H1 (cell line): Measurements from ENCODE around the gene PLCB2. TPM values are rescaled to one million over a fixed set of nuclear protein-coding genes. Genes with fewer than 3 reads are reported as not detected.

ENCODE experiments used
- CTCF ChIA-PET: fragments of 300-600 bp; sonication (Branson Sonifier 250); formaldehyde crosslinking; loops from one replicate; lab custom pipeline; 2021; ENCODE audit not compliant: partially characterized antibody; lab: Charles Lee
- POLR2A ChIA-PET: fragments of 300-600 bp; sonication (Branson Sonifier 250); formaldehyde crosslinking; loops from one replicate; lab custom pipeline; 2021; ENCODE audit warnings: inconsistent platforms; ENCODE audit not compliant: partially characterized antibody; lab: Charles Lee
- DNase-seq, 2 experiments: peaks; one replicate each; pipeline versions ENCODE4 v3.0.0 to v3.0.0-alpha.2; 2010 to 2022; ENCODE audit warnings: low spot score in 2 of 2, low read depth in 1 of 2, mixed read lengths in 1 of 2
- FAIRE-seq: peaks from 2 replicates; lab custom pipeline; 2011; peaks lifted over from hg19 to GRCh38; lab: Jason Lieb, UNC
- H2AFZ ChIP-seq: 2 replicates; pipeline ENCODE4 v1.8.1; 2012; ENCODE audit warnings: low read length, inconsistent platforms
- H2AK5ac ChIP-seq: 2 replicates; pipeline ENCODE4 v1.6.1; 2013; ENCODE audit warnings: low read depth, low read length
- H2BK120ac ChIP-seq: replicated peaks from 2 replicates; pipeline ENCODE3; 2013; ENCODE audit warnings: low read depth, low read length, inconsistent platforms
- H2BK12ac ChIP-seq: 2 replicates; pipeline ENCODE4 v1.6.1; 2013; ENCODE audit warnings: low read depth, low read length
- H2BK15ac ChIP-seq: 2 replicates; pipeline ENCODE4 v1.6.1; 2013; ENCODE audit warnings: low read length
- H2BK20ac ChIP-seq: 2 replicates; pipeline ENCODE4 v1.6.1; 2013; ENCODE audit warnings: low read length
- H2BK5ac ChIP-seq: 2 replicates; pipeline ENCODE4 v1.6.1; 2013; ENCODE audit warnings: low read depth, low read length
- H3K14ac ChIP-seq: 2 replicates; pipeline ENCODE4 v1.6.1; 2013; ENCODE audit warnings: inconsistent platforms; ENCODE audit not compliant: insufficient read length
- H3K18ac ChIP-seq: 2 replicates; pipeline ENCODE4 v1.6.1; 2013; ENCODE audit warnings: low read length; ENCODE audit errors: extremely low read depth
- H3K23ac ChIP-seq: 2 replicates; pipeline ENCODE4 v1.6.1; 2013; ENCODE audit warnings: inconsistent platforms; ENCODE audit not compliant: insufficient read length
- H3K23me2 ChIP-seq: 2 replicates; pipeline ENCODE4 v1.6.1; 2013; ENCODE audit warnings: low read depth, low read length
- H3K27ac ChIP-seq: 2 replicates; pipeline ENCODE4 v1.6.1; 2011; ENCODE audit warnings: low read depth, low read length, inconsistent platforms
- H3K27me3 ChIP-seq, 4 experiments: replicated peaks in 1 of 4; 1 replicate in 1 of 4; 2 replicates in 3 of 4; pipeline versions ENCODE4 v1.6.1 to v1.8.1; 2011 to 2013; ENCODE audit warnings: low read length in 3 of 4, mild to moderate bottlenecking in 3 of 4, inconsistent platforms in 2 of 4, mixed read lengths in 2 of 4, moderate library complexity in 1 of 4; ENCODE audit not compliant: control insufficient read depth in 3 of 4, insufficient read depth in 3 of 4; ENCODE audit errors: extremely low read depth in 1 of 4
- H3K36me3 ChIP-seq, 4 experiments: 2 replicates each; pipeline versions ENCODE4 v1.6.1 to v1.8.1; 2011 to 2013; ENCODE audit warnings: mild to moderate bottlenecking in 4 of 4, low read length in 3 of 4, moderate library complexity in 2 of 4, control low read depth in 1 of 4, inconsistent platforms in 1 of 4; ENCODE audit not compliant: insufficient read depth in 4 of 4, control insufficient read depth in 2 of 4
- H3K4ac ChIP-seq: replicated peaks from 2 replicates; pipeline ENCODE3; 2013; ENCODE audit warnings: low read length, low read depth, mixed read lengths, inconsistent platforms; ENCODE audit not compliant: insufficient read length
- H3K4me1 ChIP-seq, 4 experiments: replicated peaks in 1 of 4; 1 replicate in 1 of 4; 2 replicates in 3 of 4; pipeline versions ENCODE4 v1.6.1 to v1.8.1; 2011 to 2013; ENCODE audit warnings: low read length in 3 of 4, inconsistent platforms in 2 of 4, mixed read lengths in 1 of 4; ENCODE audit not compliant: insufficient read depth in 4 of 4, control insufficient read depth in 3 of 4
- H3K4me2 ChIP-seq, 2 experiments: 2 replicates each; pipeline versions ENCODE4 v1.6.1 to v1.8.1; 2011 to 2013; ENCODE audit warnings: low read depth in 2 of 2, low read length in 2 of 2, control low read depth in 1 of 2, inconsistent platforms in 1 of 2, mild to moderate bottlenecking in 1 of 2; ENCODE audit not compliant: insufficient read depth in 1 of 2
- H3K4me3 ChIP-seq, 4 experiments: fragments of 200-600, 300-600 bp in 1 of 4; sonication (generic), shearing (Covaris generic), sonication (Bioruptor Twin) in 1 of 4; 2 replicates each; pipeline versions ENCODE4 v1.5.1 to v1.8.1; 2011 to 2016; ENCODE audit warnings: low read length in 4 of 4, low read depth in 3 of 4, control low read depth in 2 of 4, inconsistent platforms in 2 of 4, mild to moderate bottlenecking in 2 of 4, mixed read lengths in 1 of 4, moderate library complexity in 1 of 4; ENCODE audit not compliant: insufficient read depth in 2 of 4; ENCODE audit errors: extremely low read depth in 1 of 4
- H3K56ac ChIP-seq: replicated peaks from 2 replicates; pipeline ENCODE3; 2013; ENCODE audit warnings: low read depth, mild to moderate bottlenecking, mixed read lengths, low read length, inconsistent platforms; ENCODE audit not compliant: insufficient read length
- H3K79me1 ChIP-seq: 2 replicates; pipeline ENCODE4 v1.6.1; 2013; ENCODE audit warnings: low read depth, low read length, control low read depth
- H3K79me2 ChIP-seq, 2 experiments: 2 replicates each; pipeline versions ENCODE4 v1.6.1 to v1.8.1; 2012 to 2013; ENCODE audit warnings: low read length in 2 of 2, mild to moderate bottlenecking in 2 of 2, inconsistent platforms in 1 of 2; ENCODE audit not compliant: insufficient read depth in 2 of 2, control insufficient read depth in 1 of 2
- H3K9ac ChIP-seq, 4 experiments: replicated peaks in 1 of 4; 1 replicate in 1 of 4; 2 replicates in 3 of 4; pipeline versions ENCODE4 v1.6.1 to v1.8.1; 2011 to 2013; ENCODE audit warnings: low read depth in 3 of 4, low read length in 3 of 4, control low read depth in 2 of 4, mild to moderate bottlenecking in 2 of 4, moderate library complexity in 2 of 4, inconsistent platforms in 1 of 4; ENCODE audit errors: extremely low read depth in 1 of 4
- H3K9me3 ChIP-seq, 2 experiments: 2 replicates each; pipeline versions ENCODE4 v1.6.1 to v1.8.1; 2012 to 2013; ENCODE audit warnings: mild to moderate bottlenecking in 2 of 2, moderate library complexity in 2 of 2, control low read depth in 1 of 2, inconsistent platforms in 1 of 2, low read depth in 1 of 2, low read length in 1 of 2, mixed read lengths in 1 of 2; ENCODE audit not compliant: insufficient read depth in 2 of 2
- H4K20me1 ChIP-seq, 2 experiments: replicated peaks in 1 of 2; 2 replicates each; pipeline versions ENCODE3 to v1.8.1; 2011 to 2013; ENCODE audit warnings: inconsistent platforms in 2 of 2, low read length in 2 of 2, mild to moderate bottlenecking in 1 of 2; ENCODE audit not compliant: insufficient read depth in 2 of 2, control insufficient read depth in 1 of 2
- H4K5ac ChIP-seq: 2 replicates; pipeline ENCODE4 v1.6.1; 2013; ENCODE audit warnings: low read length, low read depth, mixed read lengths, inconsistent platforms; ENCODE audit not compliant: insufficient read length
- H4K8ac ChIP-seq: 2 replicates; pipeline ENCODE4 v1.8.0; 2013; ENCODE audit warnings: mild to moderate bottlenecking, moderate library complexity, low read length, inconsistent platforms; ENCODE audit not compliant: insufficient read depth; ENCODE audit errors: extremely low read depth
- H4K91ac ChIP-seq: replicated peaks from 2 replicates; pipeline ENCODE3; 2013; ENCODE audit warnings: low read length, mixed read lengths, inconsistent platforms; ENCODE audit not compliant: insufficient read length
- HDAC6 ChIP-seq: IDR thresholded peaks from one replicate; pipeline ENCODE4 v1.7.1; 2012; ENCODE audit warnings: low read depth, mild to moderate bottlenecking, inconsistent platforms, low read length, moderate library complexity
- TBP ChIP-seq: IDR thresholded peaks from 2 replicates; pipeline ENCODE4 v1.6.1; 2011; ENCODE audit warnings: low read depth, low read length, improper control_type of control experiment
- WGBS, 2 experiments: shearing (Covaris generic) in 1 of 2; methylation state at CpG; one replicate each; pipeline versions ENCODE4 v1.1.6 to v1.1.7; 2013 to 2015; ENCODE audit warnings: low lambda C conversion rate in 2 of 2, mixed read lengths in 2 of 2, inconsistent platforms in 1 of 2, low coverage in 1 of 2, missing lambda C conversion rate in 1 of 2; ENCODE audit not compliant: insufficient replicate concordance in 2 of 2, insufficient coverage in 1 of 2, insufficient read length in 1 of 2; ENCODE audit errors: extremely low coverage in 1 of 2, missing lambda C conversion rate in 1 of 2; 5-methylcytosine and 5-hydroxymethylcytosine counted together
- polyA plus RNA-seq, 7 experiments: library from polyadenylated mRNA; depleted of rRNA in 3 of 7; stranded (reverse) in 5 of 7; unstranded in 2 of 7; fragments of >200 nt in 5 of 7; fragments of 200-250 nt in 2 of 7; gene quantifications; 1 replicate in 5 of 7; 2 replicates in 1 of 7; 4 replicates in 1 of 7; pipeline versions ENCODE4 v1.2.1 to v1.2.3, GENCODE V29; 2011 to 2013; ENCODE audit warnings: missing spikeins in 2 of 7, mixed read lengths in 2 of 7
- total RNA-seq: library from RNA; stranded (reverse); fragmentation: NEBNext Ultra II Directional; extraction: Animal tissue kit (Norgen Biotek cat#: 25700); gene quantifications from 2 replicates; pipeline ENCODE4 v1.2.1, GENCODE V29; 2021

The PLCB2 gene
- total and polyA plus RNA-seq, 2 of the 8 experiments (the other 6 are each of a cell fraction or from before 2014, with no cell fraction given) = 7.2 to 8.4 TPM

- H3K18ac ChIP-seq = no peak overlapping the region
- H2AFZ ChIP-seq = no peak overlapping the region
- TF ChIP-seq HDAC6 (no peak), TBP (no peak)
- H2BK15ac ChIP-seq = no peak overlapping the region
- no peaks in the 10 kb centered on the region for H3K79me1 ChIP-seq
- no peaks in the 10 kb centered on the region for H3K9me3 ChIP-seq
- no peak overlapping the region for H3K14ac ChIP-seq
- no peak overlapping the region for H3K4ac ChIP-seq
- H4K5ac ChIP-seq = no peak overlapping the region
- no peak overlapping the region for H2AK5ac ChIP-seq
- no peak overlapping the region for H3K4me3 ChIP-seq
- ChIA-PET POLR2A (interaction anchor here (1.1 to 3.0 kb wide), 2 partner anchors 40 to 50 kb away, joined by 3 to 11 read pairs; no protein-coding TSS in a partner anchor), CTCF (interaction anchor here (0.6 to 46.3 kb wide), 9 partner anchors 0 to 214 kb away, joined by 3 to 1340 read pairs (median 13); partner anchors contain the start of genes BMF, INAFM2, PAK6 and PLCB2)
- H3K79me2 ChIP-seq = no peaks in the 10 kb centered on the region
- WGBS, 2 experiments = 85% methylated on average over 7 of the region's 7 CpGs; no CpG with 5 or more reads in 1 of the 2 experiments
- no peaks in the 10 kb centered on the region for H3K23me2 ChIP-seq
- H4K91ac ChIP-seq = no peak overlapping the region
- H4K20me1 ChIP-seq = no peaks in the 10 kb centered on the region
- H3K9ac ChIP-seq = no peak overlapping the region
- no peak overlapping the region for H3K4me2 ChIP-seq
- DNase-seq (no peak), FAIRE-seq (no peak)
- H3K27ac ChIP-seq = no peak overlapping the region
- H2BK12ac ChIP-seq = no peak overlapping the region
- H2BK5ac ChIP-seq = no peak overlapping the region
- H3K36me3 ChIP-seq = peaks cover 0 to 6% (median 0%) of the 10 kb centered on the region in 4 experiments; a peak in 2 of 8 replicates
- H4K8ac ChIP-seq = no peak overlapping the region
- no peak overlapping the region for H2BK120ac ChIP-seq
- H3K56ac ChIP-seq = no peak overlapping the region
- no peaks in the 10 kb centered on the region for H3K27me3 ChIP-seq
- peaks cover 0 to 4% (median under 1%) of the 10 kb centered on the region in 4 experiments; a peak in 4 of 7 replicates for H3K4me1 ChIP-seq
- H3K23ac ChIP-seq = no peak overlapping the region
- no peak overlapping the region for H2BK20ac ChIP-seq
Measured at GRCh38 chr15:40266828-40267304, 40.9 kb downstream of the PLCB2 start.
